Stimulated activated CD4-positive, alpha-beta T cell treated with anti-CD3 and anti-CD28 coated beads, Interleukin-1b, Interleukin-23, amount 100 ng/mL, for 48 hours (primary cell): ENCODE data around the gene UBAC1.
A peak's percentile ranks its signal among the peaks of the same experiment; 100 is the strongest.
"Not testable (repeated sequence)": the region's sequence is repeated elsewhere in the genome, so short reads cannot be mapped to it uniquely, and the experiment has no call there.

Source experiments
- DNase-seq: peaks from one replicate; pipeline ENCODE4 v3.0.0-alpha.2; 2020

Gene UBAC1

GRCh38 chr9:135933114-135933513 lies 28.1 kb downstream of the UBAC1 start:
- DNase-seq: no peak

GRCh38 chr9:135932656-135933055 lies 28.5 kb downstream of the UBAC1 start:
- no peak for DNase-seq

- no peak for DNase-seq
Observed at GRCh38 chr9:135931349-135931820, 29.8 kb downstream of the UBAC1 start.

GRCh38 chr9:135930446-135931345 lies 30.5 kb downstream of the UBAC1 start:
- no peak for DNase-seq

- DNase-seq: no peak
Observed at GRCh38 chr9:135929656-135930445, 31.3 kb downstream of the UBAC1 start.

DNA sequence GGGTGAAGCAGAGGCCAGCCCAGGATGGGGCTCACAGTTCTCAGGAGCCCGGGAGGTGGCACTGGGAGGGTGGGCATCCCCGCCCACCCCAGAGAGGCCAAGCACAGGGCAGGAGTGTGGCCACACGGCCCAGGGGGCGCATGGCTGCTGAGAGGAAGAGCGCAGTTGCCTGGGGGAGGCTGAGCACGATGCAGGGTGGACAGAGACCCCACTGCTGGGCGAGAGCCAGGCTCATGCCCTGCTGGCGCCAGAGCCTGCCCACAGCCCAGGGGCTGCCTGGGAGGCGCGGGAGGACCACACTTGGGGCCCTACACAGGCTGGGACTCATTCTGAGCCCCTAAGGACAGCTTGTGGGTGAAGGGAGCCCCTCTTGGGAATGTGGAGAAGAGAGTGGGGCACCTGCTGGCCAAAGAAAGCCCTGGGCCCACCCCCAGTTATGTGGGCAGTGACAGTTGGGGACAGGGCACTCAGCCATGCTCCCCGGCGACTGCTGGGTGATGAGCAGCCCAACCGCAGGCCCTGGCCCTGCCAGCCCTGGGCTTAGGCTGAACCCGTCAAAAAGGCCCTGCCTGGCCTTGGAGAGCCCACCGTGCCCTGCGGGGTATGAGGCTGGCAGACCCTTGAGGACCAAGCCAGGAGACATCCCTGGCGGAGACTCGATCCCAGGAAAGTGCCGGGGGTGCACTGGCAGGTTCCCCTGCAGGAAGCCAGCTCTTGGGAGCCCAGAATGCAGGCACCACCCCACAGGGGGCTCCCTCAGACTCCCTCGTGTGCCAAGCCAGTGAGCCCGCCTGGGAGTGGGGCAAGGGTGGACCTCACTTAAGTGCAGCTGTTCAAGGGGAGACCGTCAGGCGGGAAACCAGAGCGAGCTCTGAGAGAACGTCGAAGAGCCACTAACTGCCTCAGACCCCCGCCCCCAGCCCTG lies 32.2 kb downstream of the UBAC1 start:
- no peak for DNase-seq

- no peak for DNase-seq
Observed at GRCh38 chr9:135928074-135928730, 33.0 kb downstream of the UBAC1 start.

DNA sequence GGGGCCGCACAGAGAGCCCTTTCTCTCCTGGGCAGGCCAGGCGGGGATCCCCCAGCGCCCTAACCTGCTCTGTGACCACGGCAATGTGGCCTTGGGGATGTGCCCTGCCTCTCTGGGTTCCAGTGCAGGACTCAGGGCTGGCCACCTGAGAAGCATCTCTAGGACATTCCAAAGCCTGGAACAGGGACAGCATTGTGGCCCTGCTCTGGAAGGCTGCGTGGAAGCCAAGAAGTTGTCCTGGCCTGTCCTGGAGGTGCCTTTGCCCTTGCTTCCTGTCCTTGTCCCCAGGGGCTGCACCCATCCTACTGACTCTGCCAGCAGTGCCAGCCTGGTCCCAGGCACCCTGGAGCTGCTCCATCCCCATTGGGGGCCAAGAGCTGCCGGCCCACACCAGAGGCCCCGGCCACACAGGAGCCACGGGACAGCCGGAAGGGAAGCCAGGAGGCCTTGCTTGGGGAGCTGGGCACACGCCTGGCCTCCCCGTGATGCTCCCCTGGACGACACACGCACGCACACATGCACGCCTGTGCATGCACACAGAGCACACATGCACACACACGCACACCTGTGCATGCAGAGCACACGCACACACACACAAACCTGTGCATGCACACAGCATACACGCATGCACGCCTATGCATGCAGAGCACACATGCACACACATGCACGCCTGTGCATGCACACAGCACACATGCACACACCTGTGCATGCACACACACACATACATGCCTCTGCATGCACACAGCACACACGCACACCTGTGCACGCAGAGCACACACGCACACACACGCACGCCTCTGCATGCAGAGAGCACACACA lies 33.8 kb downstream of the UBAC1 start:
- DNase-seq: no peak

DNA sequence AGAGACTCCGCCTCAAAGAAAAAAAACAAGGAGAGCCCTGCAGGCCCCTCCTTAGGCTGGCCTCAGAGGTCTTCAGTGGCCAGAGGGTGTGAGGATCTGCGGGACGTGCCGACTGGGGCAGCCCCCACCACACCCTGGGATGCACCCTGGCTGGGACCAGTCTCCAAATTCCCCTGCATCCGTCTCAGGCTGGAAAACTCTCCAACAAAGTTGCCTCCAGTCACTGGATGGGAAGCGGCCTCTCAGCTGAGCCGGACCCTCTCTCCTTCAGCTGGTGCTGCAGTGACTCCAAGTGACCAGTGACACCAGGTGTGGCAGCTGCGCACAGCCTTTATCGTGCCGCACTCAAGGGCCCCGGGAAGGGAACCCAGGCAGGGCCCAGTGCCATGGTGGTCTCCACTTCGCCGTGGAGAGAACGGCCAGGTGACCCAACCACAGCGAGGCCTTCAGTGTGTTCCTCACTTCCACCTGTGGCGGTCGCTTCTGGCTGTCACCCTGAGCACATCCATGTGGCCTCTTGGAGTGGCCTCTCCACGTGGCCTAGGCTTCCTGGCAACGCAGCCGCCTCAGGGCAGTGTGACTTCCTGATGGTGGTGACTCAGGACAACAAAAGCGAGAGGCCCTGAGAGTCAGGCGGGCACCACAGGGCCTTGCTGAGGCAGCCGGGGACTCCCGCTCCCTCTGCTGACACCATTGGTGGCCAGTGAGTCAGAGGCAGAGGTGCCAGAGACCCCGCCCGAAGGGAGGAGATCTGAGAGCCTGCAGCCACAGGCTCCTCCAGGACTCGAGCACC lies 34.6 kb downstream of the UBAC1 start:
- peak; percentile 96 for DNase-seq

DNA sequence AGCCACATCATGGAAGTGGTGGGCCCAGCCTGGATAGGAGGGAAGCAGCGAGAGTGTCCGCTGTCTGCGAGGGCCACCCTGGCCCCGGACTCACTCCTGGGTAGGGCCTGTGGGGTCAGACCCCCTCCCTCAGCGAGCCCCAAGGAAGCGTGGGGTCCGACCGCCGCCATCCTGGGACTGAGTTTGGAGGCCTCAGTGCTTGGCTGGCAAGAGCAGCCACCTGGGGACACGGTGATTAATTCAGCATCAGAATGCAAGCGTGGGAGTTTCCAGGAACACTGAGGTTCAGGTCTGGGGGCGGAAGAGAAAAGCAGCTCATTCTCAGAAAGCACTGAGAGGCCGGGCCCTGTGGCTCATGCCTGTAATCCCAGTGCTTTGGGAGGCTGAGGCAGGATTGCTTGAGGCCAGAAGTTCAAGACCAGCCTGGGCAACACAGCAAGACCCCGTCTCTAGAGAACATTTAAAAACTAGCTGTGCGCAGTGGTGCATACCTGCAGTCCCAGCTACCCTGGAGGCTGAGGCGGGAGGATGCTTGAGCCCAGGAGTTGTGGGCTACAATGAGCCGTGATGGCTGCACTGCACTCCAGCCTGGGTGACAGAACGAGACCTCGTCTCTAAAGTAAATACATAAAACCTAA lies 35.6 kb downstream of the UBAC1 start:
- peak; percentile 91 for DNase-seq

DNA sequence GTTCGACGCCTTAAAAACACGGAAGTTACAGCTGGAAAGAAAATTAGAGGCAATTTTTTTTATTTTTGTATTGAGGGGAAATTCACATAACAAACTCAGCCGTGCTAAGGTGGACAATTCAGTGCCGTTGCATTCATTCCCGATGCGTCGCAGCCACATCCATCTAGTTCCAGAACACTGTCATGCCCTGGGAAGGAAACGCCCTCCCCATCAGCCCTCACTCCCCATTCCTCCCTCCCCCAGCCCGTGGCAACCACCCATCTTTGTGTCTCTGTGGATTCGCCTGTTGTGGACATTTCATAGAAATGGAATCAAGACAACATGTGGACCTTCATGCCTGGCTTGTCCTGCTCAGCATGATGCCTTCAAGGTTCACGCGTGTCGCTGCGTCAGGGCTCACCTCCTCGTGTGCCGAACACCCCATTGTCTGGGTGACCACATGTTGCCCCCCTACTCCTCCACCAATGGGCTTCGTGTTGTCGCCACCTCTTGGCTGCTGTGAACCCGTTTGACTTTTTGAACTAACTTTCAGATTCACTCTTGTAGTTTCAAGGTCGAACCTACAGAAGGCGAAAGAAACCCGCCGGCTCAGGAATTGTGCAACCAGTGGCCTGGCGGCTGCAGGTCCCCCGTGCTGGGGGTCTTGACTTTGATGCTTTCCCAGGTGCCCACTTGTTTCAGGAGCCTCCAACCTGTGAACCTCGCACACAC lies 36.4 kb downstream of the UBAC1 start:
- peak; percentile 24 for DNase-seq

DNA sequence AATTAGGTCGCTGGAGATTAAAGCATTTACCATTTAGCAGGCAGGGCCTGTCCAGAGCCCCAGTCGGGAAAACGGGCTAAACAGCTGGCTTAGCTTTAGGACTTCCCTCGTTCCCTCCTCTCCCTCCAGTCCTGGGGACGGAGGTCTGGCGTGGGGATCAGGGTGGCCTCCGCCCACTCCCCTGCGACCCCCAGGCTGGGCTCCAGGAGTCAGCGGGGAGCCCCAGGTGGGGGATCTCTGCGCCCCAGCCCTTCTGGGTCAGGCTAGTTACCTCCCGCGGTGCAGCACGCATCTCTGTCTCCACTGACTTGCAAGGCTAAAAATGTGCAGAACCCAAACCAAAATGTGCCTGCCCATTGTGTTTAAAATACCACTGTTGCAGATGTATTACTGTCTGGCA lies 37.7 kb downstream of the UBAC1 start:
- DNase-seq: no peak

DNA sequence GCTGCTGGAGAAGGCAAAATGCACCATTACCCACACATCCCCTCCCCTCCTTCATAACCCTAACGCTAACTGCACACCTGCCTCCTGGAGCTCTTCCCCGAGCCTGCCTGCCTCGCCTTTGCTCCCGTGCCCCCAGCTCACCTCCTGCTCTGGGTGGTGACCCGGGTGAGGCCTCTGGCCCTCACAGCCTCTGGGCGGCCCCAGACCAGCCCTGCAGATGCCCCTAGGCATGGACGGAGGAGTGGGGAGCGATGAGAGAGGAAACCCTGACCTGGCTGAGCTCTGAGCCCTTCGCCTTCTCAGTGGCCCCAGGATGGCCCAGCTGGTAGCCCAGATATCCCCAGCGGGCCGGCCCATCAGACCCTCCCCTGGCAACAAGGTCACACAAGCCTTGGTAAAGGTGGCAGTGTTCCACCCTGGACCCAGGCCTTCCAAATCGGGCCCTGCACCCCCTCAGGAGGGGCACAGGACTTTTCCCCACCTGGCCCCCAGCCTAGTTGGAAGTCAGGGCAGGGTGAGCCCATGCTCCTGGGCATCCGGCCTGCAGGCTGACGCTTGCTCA lies 39.3 kb downstream of the UBAC1 start:
- DNase-seq: no peak

- DNase-seq: no peak
Observed at GRCh38 chr9:135920973-135921585, 40.1 kb downstream of the UBAC1 start.

- DNase-seq: no peak
Observed at GRCh38 chr9:135920256-135920930, 40.8 kb downstream of the UBAC1 start.

GRCh38 chr9:135919318-135919890 lies 41.8 kb downstream of the UBAC1 start:
- no peak for DNase-seq

DNA sequence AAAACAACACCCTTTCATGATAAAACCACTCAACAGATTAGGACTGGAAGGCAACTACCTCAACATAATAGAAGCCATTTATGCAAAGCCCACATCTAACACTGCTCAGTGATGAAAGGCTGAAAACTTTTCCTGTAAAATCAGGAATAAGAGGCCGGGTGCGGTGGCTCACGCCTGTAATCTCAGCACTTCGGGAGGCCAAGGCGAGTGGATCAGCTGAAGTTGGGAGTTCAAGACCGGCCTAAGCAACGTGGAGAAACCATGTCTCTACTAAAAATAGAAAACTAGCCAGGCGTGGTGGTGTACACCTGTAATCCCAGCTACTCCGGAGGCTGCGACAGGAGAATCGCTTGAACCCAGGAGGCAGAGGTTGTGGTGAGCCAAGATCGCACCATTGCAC lies 44.9 kb downstream of the UBAC1 start:
- not testable (repeated sequence) for DNase-seq
